Eye (tissue), 1 donor: ENCODE measurements around the gene PERM1.

Experiments
- DNase-seq: peaks from one replicate; pipeline ENCODE4 v3.0.0-alpha.2; 2015

PERM1 gene

DNA sequence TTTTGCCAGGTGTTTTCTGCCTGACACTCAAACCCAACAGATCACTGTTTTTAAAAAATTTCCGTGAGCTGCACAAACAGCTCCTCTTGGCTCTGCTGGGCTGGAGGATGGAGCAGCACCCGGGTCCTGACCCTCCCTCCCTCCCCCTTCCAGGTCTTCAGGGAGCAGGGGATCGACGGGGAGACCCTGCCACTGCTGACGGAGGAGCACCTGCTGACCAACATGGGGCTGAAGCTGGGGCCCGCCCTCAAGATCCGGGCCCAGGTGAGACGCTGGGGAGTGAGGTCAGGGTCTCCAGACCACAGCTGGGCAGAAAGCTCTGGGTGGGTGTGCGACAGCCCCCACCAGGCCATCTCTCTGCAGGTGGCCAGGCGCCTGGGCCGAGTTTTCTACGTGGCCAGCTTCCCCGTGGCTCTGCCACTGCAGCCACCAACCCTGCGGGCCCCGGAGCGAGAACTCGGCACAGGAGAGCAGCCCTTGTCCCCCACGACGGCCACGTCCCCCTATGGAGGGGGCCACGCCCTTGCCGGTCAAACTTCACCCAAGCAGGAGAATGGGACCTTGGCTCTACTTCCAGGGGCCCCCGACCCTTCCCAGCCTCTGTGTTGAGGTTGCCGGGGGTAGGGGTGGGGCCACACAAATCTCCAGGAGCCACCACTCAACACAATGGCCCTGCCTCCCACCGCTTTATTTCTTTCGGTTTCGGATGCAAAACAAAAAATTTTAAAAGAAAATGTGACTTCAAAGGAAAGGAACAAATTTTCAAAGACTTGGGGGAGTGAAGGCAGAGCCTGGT lies 38.1 kb downstream of the PERM1 start:
- no peak for DNase-seq

DNA sequence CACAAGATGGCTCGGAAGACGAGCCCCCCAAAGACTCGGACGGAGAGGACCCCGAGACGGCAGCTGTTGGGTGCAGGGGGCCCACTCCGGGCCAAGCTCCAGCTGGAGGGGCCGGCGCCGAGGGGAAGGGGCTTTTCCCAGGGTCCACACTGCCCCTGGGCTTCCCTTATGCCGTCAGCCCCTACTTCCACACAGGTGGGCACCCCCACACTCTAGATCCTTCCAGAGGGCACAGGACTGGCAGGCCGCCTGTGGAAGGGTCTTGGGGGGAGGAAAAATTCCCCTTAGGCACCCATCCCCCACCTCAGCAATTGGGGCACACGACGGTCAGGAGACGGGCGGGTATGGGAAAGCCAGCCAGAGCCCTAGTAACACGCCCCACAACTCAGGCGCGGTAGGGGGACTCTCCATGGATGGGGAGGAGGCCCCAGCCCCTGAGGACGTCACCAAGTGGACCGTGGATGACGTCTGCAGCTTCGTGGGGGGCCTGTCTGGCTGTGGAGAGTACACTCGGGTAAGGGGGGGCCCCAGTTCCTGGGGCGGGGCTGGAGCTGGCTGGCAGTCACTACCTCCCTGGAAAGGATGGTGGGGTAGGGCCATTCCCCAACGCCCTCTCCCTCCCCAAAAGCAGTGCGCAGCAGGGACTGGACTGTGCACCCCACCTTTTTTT lies 38.9 kb downstream of the PERM1 start:
- peak; percentile 60 for DNase-seq

DNA sequence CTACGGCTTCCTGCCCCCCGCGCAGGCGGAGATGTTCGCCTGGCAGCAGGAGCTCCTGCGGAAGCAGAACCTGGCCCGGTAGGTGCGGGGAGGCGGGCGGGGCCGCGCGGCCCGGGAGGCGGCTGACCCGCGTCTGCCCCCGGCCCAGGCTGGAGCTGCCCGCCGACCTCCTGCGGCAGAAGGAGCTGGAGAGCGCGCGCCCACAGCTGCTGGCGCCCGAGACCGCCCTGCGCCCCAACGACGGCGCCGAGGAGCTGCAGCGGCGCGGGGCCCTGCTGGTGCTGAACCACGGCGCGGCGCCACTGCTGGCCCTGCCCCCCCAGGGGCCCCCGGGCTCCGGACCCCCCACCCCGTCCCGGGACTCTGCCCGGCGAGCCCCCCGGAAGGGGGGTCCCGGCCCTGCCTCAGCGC lies 39.5 kb downstream of the PERM1 start:
- DNase-seq: peak; percentile 75

DNA sequence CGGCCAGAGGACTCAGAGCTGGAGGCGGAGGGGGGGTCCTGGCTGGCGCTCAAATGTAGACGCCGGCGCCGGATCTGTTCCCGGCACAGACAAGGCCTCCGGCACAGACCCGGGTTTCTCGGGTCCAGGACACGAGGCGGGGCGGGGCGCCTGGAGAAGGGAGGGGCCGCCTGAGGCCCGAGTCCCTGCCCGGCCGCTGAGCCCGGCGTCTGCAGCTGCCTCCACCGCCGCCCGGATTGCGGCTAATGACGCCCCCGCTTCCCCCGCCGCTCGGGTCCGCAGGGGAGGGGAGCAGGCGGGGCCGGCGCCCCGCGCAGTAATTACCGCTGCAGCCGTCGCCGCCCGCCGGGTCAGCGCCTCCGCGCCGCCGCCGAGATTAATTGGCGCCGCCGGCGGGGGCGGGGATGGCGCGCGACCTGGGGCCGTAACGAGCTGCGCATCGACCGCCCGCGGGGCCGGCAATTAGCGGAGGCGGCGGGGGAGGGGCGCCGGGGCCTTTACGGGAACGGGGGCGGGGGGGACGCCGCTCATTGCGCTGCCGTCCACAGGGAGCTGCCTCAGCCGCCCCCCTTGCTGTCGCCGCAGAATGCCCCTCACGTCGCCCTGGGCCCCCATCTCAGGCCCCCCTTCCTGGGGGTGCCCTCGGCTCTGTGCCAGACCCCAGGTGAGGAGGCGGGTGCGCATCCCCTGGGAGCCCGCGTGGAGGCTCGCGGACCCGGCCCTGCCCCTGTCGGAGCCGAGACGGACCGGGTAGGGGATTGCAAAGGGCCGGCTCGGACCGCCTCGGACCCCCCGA lies 40.1 kb downstream of the PERM1 start:
- DNase-seq: peak; percentile 94

DNA sequence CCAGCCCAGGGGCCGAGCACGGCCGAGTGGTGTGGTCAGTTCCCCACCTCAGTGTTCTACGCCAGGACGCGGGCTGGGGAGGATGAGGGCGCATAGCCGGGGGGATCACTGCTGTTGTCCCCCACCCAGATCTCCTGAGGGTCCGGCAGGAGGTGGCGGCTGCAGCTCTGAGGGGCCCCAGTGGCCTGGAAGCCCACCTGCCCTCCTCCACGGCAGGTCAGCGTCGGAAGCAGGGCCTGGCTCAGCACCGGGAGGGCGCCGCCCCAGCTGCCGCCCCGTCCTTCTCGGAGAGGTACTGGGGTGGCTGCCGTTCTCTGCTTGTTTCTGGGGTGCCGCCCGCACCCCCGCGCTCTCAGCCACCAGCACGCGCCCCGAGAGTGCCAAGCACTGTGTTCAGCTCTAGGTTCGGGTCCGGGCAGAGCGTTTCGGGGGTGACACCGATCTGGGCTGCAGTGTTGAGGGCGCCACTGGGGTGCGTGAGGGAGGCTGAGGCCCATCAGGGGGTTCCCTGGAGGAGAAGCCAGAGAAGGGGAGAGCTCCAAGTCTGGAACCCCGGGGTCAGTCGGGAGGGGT lies 40.8 kb downstream of the PERM1 start:
- DNase-seq: no peak

DNA sequence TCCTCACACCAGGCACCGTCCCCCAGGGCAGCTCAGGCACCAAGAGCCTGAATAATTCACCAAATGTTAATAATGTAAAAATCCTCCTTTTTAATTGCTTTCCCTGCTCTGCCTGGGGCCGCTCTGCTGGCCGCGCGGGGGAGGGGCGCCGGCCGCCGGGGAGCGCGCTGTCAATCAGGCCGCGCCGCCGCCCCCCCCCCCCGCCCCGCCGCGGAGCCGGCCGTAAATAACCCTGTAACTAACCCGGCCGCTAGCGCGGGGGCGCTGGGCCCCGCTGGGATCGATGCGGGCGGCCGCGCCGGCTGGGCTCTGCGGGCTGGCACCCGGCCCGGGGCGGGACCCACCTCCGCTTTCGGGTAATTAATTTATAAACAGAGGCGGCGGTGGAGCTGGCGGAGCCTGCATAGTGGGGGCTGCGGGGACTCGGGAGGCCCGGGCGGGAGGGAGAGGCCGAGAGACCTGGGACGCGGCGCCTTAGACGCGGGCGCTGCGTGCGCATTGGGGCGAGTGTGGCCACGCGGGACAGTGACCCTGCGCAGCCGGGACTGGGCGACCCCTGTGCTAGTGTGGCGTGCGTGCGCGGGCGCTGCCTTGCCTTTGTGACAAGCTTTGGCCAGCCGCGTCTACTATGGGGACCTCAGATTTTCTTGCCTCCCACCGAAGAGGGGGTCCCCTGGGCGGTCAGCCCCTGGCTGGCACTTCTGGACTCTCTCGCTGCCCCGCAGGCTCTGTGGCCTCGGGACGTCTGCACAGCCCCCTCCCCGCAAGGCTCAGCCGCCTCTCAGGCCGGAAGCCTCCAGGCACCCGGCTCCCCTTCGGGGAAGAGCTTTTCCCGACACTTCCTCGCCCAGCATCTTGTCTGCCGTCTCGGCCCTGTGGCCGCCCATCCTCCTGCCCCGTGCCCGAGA lies 41.5 kb downstream of the PERM1 start:
- DNase-seq: peak; percentile 87

DNA sequence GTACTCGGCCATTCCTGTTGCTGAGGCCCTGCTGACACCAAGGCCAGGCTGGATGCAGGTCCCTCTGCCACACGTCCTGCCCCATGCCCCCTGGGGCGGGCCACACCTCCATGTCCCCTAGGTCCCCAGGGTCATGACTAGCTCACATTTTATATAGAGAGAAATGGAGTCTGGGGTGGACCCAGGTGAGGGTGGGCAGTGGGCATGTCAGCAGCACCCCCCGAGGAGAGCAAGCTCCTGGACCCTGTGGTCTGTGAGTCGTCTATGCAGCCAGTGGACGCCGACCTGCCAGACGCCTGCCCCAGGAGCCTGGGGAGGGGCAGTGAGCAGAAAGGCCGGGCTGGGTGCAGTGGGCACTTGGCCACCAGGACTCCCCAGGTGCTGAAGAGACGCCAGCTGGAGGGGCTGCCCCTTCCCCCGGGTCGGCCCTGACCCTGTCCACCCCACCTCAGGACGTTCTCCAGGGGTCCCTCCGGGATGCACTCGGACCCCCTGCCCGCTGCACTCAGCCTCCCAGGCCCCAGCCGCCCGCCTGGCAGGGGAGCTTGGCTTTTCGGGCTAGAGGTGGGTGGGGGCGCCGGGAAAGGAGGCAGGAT lies 42.3 kb downstream of the PERM1 start:
- peak; percentile 42 for DNase-seq

DNA sequence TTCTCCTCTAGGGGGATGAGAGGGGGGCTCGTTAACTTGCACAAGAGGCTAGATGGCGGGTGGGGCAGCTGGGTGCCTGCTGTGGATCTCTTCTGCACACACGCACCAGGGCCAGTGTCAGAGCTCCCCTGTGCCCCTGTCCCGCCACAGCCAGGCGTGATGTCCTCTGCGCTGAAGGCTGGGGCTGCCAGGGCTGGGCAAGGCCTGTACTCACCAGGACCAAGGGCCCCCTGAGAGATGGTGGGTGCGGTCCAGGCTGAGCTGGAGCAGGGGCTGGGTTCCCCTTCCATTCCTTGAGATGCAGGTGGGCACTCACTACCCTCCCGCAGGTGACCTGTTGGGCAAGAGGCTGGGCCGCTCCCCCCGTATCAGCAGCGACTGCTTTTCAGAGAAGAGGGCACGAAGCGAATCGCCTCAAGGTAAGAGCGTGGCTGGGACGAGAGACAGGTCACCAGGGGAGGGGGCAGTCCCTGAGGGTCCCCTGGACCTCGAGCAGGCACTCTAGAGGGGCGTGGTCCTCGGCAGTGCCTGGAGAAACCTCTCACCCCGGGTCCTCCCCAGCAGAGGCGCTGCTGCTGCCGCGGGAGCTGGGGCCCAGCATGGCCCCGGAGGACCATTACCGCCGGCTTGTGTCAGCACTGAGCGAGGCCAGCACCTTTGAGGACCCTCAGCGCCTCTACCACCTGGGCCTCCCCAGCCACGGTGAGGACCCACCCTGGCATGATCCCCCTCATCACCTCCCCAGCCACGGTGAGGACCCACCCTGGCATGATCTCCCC lies 43.0 kb downstream of the PERM1 start:
- peak; percentile 45 for DNase-seq

DNA sequence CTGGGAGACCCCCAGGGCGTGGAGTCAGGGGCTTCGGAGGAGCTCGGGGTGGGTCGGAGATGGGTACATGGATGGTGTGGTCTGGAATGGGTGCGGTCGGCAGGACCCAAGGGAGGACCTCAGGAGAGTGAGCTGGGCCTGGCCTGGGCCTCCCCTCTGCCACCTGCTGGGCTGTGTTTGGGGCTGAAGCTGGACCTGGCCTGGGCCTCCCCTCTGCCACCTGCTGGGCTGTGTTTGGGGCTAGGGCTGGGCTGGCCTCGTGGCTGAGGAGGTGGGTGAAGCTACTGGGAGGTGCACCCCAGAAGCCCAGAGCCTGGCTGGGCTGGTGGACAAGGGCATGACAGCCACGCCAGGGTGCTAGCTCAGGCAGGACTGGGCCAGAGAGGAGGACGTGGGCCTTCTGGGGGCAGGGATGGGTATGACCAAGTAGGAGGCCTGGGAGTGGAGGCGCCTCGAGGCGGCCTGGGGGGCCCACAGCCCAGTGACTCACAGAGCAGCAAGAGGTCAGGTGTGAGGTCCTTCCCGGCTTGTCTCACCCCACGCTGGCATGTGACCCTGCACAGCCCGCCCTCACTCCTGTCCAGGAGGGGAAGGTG lies 43.7 kb downstream of the PERM1 start:
- DNase-seq: peak; percentile 26

DNA sequence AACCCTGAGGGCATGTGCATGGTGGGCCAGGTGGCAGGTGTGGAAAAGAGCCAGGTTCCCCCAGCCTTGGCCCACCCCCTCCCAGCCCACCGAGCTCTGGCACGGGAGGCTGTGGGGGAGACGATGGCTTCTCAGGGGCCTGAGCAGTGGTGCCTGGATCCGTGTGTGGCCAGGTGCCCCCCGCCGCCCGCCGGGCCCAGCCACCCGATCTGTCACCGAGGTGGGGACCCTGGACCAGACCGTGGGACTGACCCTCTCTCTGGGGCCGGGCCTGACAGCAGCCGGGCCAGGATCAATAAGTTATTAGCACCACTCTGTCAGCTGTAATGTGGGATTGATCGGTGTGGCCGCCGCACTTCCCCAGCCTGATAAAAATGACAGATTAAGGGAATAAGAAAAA lies 44.4 kb downstream of the PERM1 start:
- peak; percentile 24 for DNase-seq

DNA sequence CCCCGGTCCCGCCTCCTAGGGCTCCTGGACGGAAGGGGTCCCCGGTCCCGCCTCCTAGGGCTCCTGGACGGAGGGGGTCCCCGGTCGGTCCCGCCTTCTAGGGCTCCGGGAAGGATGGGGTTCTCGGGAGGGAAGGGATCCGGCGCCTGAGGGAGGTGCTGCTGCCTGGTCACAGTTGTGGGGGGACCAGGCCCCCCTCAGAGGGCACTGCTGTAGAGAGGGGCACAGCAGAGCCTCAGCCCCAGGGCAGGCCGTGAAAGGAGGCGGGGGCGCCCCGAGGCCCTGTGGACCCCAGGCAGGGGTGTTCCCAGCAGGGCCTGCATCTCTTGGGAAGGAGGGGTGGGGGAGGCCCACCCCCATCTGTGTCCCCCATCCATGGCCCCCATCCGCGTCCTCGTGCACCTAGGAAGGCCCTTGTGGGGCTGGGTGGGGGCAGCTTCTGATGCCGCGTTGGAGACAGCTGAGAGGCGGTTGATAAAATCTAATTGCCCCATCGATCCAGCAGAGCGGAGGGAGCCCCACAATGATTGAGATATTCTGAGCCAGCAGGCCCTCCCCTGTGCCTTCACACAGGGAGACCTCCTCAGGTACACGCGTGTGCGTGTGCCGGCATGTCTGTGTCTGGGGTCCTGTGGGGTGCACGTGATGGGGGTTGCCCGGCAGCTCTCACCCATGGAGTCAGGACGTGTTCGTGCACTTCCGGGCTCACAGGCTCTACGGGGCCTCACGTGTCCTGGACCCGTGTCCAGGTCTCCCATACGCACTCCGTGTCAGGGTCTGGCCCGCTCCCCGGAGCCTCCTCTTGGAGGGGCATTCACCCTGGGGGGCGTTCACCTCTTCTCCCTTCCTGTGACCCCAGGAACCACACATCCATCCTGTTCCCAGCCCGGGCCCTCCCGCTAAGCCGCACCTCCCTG lies 45.3 kb downstream of the PERM1 start:
- peak; percentile 46 for DNase-seq

DNA sequence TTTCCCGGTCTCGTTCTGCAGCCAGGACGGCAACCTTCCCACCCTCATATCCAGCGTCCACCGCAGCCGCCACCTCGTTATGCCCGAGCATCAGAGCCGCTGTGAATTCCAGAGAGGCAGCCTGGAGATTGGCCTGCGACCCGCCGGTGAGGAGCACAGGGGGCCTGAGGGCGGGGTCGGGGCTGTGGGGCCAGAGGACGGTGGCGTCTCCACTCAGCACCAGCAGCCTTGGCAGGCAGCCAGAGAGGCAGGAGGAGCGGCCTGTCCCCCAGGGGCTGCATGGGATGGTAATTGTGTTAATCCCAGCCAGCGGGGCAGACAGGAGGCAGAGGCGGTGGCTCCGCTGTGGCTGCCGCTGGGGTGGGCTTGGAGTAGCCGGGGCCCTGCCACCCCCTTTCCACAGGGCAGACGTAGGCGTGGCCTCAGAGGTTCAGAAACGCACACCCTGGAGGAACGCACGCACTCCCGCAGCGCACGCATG lies 46.1 kb downstream of the PERM1 start:
- peak; percentile 96 for DNase-seq

DNA sequence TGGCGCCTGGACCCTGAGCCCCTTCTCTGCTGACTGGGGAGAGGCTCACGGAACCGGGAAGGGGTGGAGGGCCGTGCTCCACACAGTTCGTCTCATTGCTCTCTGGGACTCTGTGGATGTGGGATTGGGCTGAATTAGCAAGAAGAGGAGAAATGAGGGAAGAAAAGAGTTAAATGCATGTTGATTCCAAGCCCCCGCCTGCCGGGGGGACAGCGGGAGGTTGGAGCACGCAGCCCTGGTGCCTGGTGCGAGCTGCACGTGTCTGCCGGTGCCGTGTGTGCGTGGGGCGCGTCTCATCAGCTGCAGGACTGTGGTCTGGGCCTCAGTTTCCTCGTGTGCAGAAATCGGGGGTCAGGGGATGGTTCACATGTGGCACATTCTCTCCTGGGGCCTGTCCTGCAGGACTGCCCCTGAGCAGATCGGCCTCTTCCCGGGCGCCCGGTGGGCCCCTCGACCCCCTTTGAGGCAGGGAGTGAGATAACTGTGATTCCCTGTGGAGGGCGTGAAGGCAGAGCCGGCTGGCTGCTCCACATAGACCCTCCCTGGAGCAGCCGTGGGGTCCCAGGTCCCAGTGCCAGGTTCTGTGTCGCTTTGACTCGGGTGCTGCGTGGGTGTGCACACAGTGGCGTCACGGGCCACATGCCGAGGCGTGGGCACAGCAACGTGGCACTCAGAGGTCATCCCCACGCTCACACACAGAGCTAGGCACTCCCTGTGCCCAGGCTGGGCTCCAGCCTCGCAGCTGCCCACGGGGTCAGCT lies 46.7 kb downstream of the PERM1 start:
- DNase-seq: peak; percentile 49

DNA sequence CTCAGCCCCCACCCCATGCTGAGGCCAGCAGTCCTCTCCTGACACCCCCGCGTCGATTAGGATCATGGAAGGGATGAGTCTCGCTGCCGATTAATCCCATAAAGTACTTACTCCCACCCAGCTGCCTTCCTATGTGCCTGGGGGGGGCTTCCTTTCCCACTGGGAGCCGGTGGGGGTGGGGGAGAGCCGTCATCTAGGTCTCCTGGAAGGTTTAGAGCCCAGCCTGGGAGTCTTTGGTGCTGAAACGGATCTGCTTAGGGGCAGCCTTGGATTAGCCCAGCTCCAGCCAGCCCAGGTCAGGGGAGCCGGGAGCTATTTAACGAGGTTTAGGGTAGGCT lies 48.3 kb downstream of the PERM1 start:
- peak; percentile 55 for DNase-seq

DNA sequence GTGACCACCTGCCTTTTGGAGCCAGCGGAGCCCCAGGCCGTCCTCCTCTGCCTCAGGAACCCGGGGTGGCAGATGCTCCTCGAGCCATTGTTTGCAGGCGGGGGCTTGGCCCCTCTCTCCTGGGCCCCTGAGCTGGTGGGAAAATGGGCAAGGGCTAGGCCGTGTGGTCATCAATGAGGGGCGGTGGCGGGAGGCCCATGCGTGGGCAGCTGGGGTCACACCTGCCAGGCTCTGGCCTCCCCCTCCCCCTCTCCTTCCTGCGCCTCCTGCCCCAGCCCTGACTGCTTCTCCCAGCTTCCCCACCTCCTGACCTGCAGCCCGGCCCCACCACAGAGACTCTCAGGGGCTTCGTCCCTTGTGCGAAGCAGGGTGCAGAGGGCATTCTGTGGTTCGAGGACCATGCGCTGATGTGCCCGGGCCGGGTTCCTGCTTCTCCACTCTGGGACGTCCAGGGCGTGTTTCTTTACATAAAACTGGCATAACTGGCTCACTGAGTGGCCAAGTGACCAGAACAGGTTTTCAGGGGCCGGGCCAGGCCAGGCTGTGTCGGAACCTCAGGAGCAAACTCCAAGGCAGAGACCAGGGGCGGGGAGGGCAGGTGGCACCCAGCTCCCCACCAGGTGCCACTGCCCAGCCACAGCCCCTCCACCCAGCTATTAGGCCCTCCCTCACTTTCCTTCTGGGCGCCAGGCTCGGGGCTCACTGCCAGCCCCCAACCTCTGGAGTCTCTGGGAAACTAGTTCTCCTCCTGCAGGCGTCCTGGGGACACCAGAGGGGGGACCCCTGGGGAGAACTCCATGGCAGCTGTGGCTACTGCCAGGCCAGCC lies 48.9 kb downstream of the PERM1 start:
- DNase-seq: peak; percentile 39

DNA sequence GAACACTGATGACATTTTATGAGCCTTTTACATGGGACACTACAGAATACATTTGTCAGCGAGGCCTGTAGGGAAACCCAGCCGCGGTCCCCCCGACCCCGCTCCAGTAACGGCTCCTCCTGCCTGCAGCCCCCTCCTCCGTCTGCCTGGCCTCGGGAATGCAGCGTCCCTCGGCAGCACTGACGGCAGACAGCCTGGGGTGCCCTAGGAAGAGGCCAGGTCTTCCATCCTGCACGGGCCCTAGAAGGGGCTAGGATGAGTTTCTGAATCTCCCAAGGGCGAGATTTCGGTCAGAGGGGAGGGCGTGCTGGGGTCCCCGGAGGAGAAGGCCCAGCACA lies 49.8 kb downstream of the PERM1 start:
- DNase-seq: peak; percentile 52

DNA sequence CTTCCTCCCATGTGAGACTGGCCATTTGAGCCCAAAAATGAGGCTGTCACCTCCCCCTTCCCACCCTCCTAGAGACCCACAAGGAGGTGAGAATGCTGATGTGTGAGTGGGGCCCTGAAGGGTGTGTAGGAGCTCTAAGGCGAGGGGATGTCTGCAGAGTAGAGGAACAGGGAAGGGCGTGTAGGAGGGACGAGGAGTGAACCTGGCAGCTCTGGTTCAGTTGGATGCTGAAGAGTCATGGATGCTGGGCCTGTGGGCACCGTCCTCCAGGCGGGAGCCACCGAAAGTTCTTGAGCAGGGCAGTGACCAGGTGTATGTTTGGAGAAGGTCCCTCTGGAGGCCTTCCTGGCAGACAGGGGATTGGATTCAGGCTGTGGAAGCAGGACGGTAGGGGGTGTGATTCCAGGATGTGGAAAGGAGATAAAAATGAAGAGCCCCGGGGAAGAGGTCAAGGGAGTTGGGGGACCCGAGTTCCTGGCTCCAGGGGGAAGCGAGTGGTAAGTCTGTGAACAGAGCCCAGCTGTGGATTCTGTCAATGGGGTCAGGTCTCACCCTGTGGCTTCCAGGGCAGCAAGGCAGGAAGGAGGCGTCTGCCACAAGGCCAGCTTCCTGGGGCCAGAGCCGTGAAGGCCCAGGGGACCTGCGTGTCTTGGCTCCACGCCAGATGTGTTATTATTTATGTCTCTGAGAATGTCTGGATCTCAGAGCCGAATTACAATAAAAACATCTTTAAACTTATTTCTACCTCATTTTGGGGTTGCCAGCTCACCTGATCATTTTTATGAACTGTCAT lies 50.3 kb downstream of the PERM1 start:
- peak; percentile 53 for DNase-seq
